Measurements from ENCODE around the gene CCL16.

Gene CCL16

GRCh38 chr17:35968520-35969054 lies 12.7 kb downstream of the CCL16 start:
- Histone ChIP-seq H3K27ac (ENCODE audit: low read depth, low read length) (no peak overlapping the region), H3K9me2 (replicated peaks; ENCODE audit: insufficient read depth, low read length) (no peaks in the 10 kb centered on the region), H3K9ac (ENCODE audit: low read length) (no peak overlapping the region), H3K36me3 (ENCODE audit: low read length) (no peaks in the 10 kb centered on the region), H3K79me2 (ENCODE audit: insufficient read depth, low read length) (no peaks in the 10 kb centered on the region), H3K4me3 (ENCODE audit: insufficient read depth, low read length, poor library complexity, severe bottlenecking) (no peak overlapping the region), H2AFZ (ENCODE audit: low read depth, low read length, severe bottlenecking) (no peak overlapping the region), H3K27me3 (ENCODE audit: low read length) (no peaks in the 10 kb centered on the region), H3K9me3 (ENCODE audit: insufficient read depth, low read length) (no peaks in the 10 kb centered on the region), H3F3A (ENCODE audit: insufficient read depth) (no peaks in the 10 kb centered on the region), H4K20me1 (ENCODE audit: low read depth, low read length) (no peaks in the 10 kb centered on the region), H3K4me2 (ENCODE audit: low read depth, low read length, poor library complexity, severe bottlenecking) (no peak overlapping the region)
- TF ChIP-seq CTCF (IDR thresholded peaks at IDR 0.05; ENCODE audit: insufficient read depth, low read length, poor library complexity, severe bottlenecking) (no peak), EZH2phosphoT487 (conservative IDR thresholded peaks at IDR 0.05; ENCODE audit: low read length) (no peak)

DNA sequence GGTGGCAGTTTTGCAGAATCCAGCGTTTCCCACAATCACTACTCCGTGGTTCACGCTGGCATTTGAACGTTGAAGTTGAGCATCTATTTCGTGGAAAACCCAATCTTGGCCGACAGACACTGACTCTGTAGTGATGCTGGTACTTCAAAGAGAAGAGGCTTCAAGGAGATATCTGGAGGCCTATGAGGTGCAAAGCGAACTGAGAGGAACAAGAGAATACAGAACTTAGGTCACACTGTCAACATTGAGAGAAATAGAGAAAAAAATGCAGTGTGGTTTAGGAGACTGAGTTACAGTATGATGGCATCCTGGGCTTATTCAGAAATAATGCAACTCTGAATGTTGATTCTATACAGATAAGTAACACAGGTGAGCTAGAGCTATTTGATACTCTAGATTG lies 16.0 kb downstream of the CCL16 start:
- Histone ChIP-seq H3K27ac (ENCODE audit: low read depth, low read length) (no peak overlapping the region), H3K9me3 (ENCODE audit: insufficient read depth, low read length) (no peaks in the 10 kb centered on the region), H3K36me3 (ENCODE audit: low read length) (no peaks in the 10 kb centered on the region), H3K27me3 (ENCODE audit: low read length) (no peaks in the 10 kb centered on the region), H2AFZ (ENCODE audit: low read depth, low read length, severe bottlenecking) (no peak overlapping the region), H3K79me2 (ENCODE audit: insufficient read depth, low read length) (no peaks in the 10 kb centered on the region), H4K20me1 (ENCODE audit: low read depth, low read length) (no peaks in the 10 kb centered on the region), H3F3A (ENCODE audit: insufficient read depth) (no peaks in the 10 kb centered on the region), H3K4me3 (ENCODE audit: insufficient read depth, low read length, poor library complexity, severe bottlenecking) (no peak overlapping the region), H3K9ac (ENCODE audit: low read length) (no peak overlapping the region), H3K4me2 (ENCODE audit: low read depth, low read length, poor library complexity, severe bottlenecking) (no peak overlapping the region), H3K9me2 (replicated peaks; ENCODE audit: insufficient read depth, low read length) (no peaks in the 10 kb centered on the region)
- TF ChIP-seq CTCF (IDR thresholded peaks at IDR 0.05; ENCODE audit: insufficient read depth, low read length, poor library complexity, severe bottlenecking) (no peak), EZH2phosphoT487 (conservative IDR thresholded peaks at IDR 0.05; ENCODE audit: low read length) (no peak)

DNA sequence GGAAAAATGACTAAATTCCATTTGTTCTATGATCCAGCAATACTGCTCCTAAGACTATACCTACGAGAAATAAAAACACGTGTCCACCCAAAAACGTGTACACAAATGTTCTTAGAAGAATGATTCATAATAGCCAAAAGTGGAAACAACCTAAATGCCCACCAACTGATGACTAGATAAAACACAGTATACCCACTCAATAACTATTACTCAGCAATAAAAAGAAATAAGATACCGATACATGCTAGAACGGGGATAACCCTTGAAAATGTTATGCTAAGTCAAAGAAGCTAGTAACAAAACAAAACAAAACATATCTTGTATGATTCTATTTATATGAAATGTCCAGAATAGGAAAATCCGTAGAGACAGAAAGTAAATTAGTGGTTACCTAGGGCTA lies 17.6 kb downstream of the CCL16 start:
- Histone ChIP-seq H3K27ac (ENCODE audit: low read depth, low read length) (no peak overlapping the region), H3K9me3 (ENCODE audit: insufficient read depth, low read length) (no peaks in the 10 kb centered on the region), H3K4me2 (ENCODE audit: low read depth, low read length, poor library complexity, severe bottlenecking) (no peak overlapping the region), H3K9me2 (replicated peaks; ENCODE audit: insufficient read depth, low read length) (no peaks in the 10 kb centered on the region), H3K9ac (ENCODE audit: low read length) (no peak overlapping the region), H2AFZ (ENCODE audit: low read depth, low read length, severe bottlenecking) (no peak overlapping the region), H3F3A (ENCODE audit: insufficient read depth) (no peaks in the 10 kb centered on the region), H3K4me3 (ENCODE audit: insufficient read depth, low read length, poor library complexity, severe bottlenecking) (no peak overlapping the region), H3K36me3 (ENCODE audit: low read length) (no peaks in the 10 kb centered on the region), H3K79me2 (ENCODE audit: insufficient read depth, low read length) (no peaks in the 10 kb centered on the region), H3K27me3 (ENCODE audit: low read length) (no peaks in the 10 kb centered on the region), H4K20me1 (ENCODE audit: low read depth, low read length) (no peaks in the 10 kb centered on the region)
- TF ChIP-seq EZH2phosphoT487 (conservative IDR thresholded peaks at IDR 0.05; ENCODE audit: low read length) = no peak
- TF ChIP-seq CTCF (IDR thresholded peaks at IDR 0.05; ENCODE audit: insufficient read depth, low read length, poor library complexity, severe bottlenecking) = no peak

Measured in SU-DHL-6 (cell line).